Mesendoderm (in vitro differentiated cells): ENCODE results near the gene DUSP15.
"Not testable (repeated sequence)": the region's sequence is repeated elsewhere in the genome, so short reads cannot be mapped to it uniquely, and the experiment has no call there.

Experiments
- DNase-seq: peaks from one replicate; pipeline ENCODE4 v3.0.0; 2013
- H2AK5ac ChIP-seq: 2 replicates; pipeline ENCODE4 v1.6.1; 2013; ENCODE audit warnings: low read length, inconsistent platforms
- H2BK120ac ChIP-seq: 2 replicates; pipeline ENCODE4 v1.6.1; 2013; ENCODE audit warnings: low read depth, mild to moderate bottlenecking, low read length, moderate library complexity, mixed read lengths
- H2BK15ac ChIP-seq: replicated peaks from 2 replicates; pipeline ENCODE4 v1.6.1; 2013; ENCODE audit warnings: low read depth, mild to moderate bottlenecking, moderate library complexity
- H2BK5ac ChIP-seq: 2 replicates; pipeline ENCODE4 v1.6.1; 2013; ENCODE audit warnings: low read length, inconsistent platforms
- H3K18ac ChIP-seq: 2 replicates; pipeline ENCODE4 v1.6.1; 2013; ENCODE audit warnings: mild to moderate bottlenecking, low read length, mixed read lengths
- H3K23ac ChIP-seq: one replicate; pipeline ENCODE4 v1.6.1; 2013; ENCODE audit warnings: low read length
- H3K27ac ChIP-seq: 2 replicates; pipeline ENCODE4 v1.5.1; 2013; ENCODE audit warnings: low read depth, mild to moderate bottlenecking, inconsistent platforms, low read length, moderate library complexity
- H3K27me3 ChIP-seq: 2 replicates; pipeline ENCODE4 v1.6.1; 2013; ENCODE audit warnings: low read length, control low read depth, mild to moderate bottlenecking, inconsistent platforms; ENCODE audit not compliant: insufficient read depth, poor library complexity
- H3K36me3 ChIP-seq: 2 replicates; pipeline ENCODE4 v1.6.1; 2013; ENCODE audit warnings: low read length, inconsistent platforms; ENCODE audit not compliant: control insufficient read depth, insufficient read depth
- H3K4ac ChIP-seq: one replicate; pipeline ENCODE4 v1.6.1; 2013; ENCODE audit warnings: low read depth, mild to moderate bottlenecking, low read length, moderate library complexity
- H3K4me1 ChIP-seq: 2 replicates; pipeline ENCODE4 v1.6.1; 2013; ENCODE audit warnings: low read depth, low read length, inconsistent platforms; ENCODE audit not compliant: control insufficient read depth
- H3K4me2 ChIP-seq: 2 replicates; pipeline ENCODE4 v1.6.1; 2013; ENCODE audit warnings: low read length
- H3K4me3 ChIP-seq: 2 replicates; pipeline ENCODE4 v1.5.1; 2013; ENCODE audit warnings: mild to moderate bottlenecking, low read length
- H3K56ac ChIP-seq: one replicate; pipeline ENCODE4 v1.6.1; 2013; ENCODE audit warnings: low read length
- H3K79me1 ChIP-seq: 2 replicates; pipeline ENCODE4 v1.6.1; 2013; ENCODE audit warnings: low read length, inconsistent platforms
- H3K79me2 ChIP-seq: 2 replicates; pipeline ENCODE4 v1.6.1; 2013; ENCODE audit warnings: mild to moderate bottlenecking, low read length; ENCODE audit not compliant: control insufficient read depth, insufficient read depth
- H3K9ac ChIP-seq: 2 replicates; pipeline ENCODE4 v1.6.1; 2013; ENCODE audit warnings: low read length, inconsistent platforms
- H4K5ac ChIP-seq: one replicate; pipeline ENCODE4 v1.6.1; 2013; ENCODE audit warnings: low read length
- H4K8ac ChIP-seq: one replicate; pipeline ENCODE4 v1.6.1; 2013; ENCODE audit warnings: low read depth, mild to moderate bottlenecking, control low read depth, low read length, moderate library complexity
- WGBS: extraction: QIAGEN DNeasy Blood & Tissue Kit; methylation state at CpG from one replicate; pipeline ENCODE4 v1.1.7; 2013; ENCODE audit warnings: low lambda C conversion rate, missing lambda C conversion rate; ENCODE audit not compliant: insufficient coverage; ENCODE audit errors: extremely low coverage; 5-methylcytosine and 5-hydroxymethylcytosine counted together

The DUSP15 gene

GRCh38 chr20:31828016-31828415, 42.3 kb downstream of the DUSP15 start:
- H2AK5ac ChIP-seq, H3K36me3 ChIP-seq, H3K23ac ChIP-seq, H2BK15ac ChIP-seq, H3K4me1 ChIP-seq, H4K5ac ChIP-seq, DNase-seq, H3K79me1 ChIP-seq, H2BK5ac ChIP-seq, H3K4me3 ChIP-seq, H4K8ac ChIP-seq, H3K27me3 ChIP-seq, H3K9ac ChIP-seq, H2BK120ac ChIP-seq, H3K79me2 ChIP-seq, H3K27ac ChIP-seq, H3K18ac ChIP-seq, H3K4me2 ChIP-seq, H3K4ac ChIP-seq, H3K56ac ChIP-seq: not testable (repeated sequence)
- WGBS, result no CpG with 5 or more reads among the region's 11 CpGs

- Histone ChIP-seq H3K56ac (no peak overlapping the region), H3K9ac (no peak overlapping the region), H3K4me3 (no peak overlapping the region), H3K23ac (no peak overlapping the region), H2BK120ac (no peak overlapping the region), H3K18ac (no peak overlapping the region), H3K79me2 (no peaks in the 10 kb centered on the region), H3K27ac (no peak overlapping the region), H3K4ac (no peak overlapping the region), H3K4me1 (no peaks in the 10 kb centered on the region), H3K27me3 (no peaks in the 10 kb centered on the region), H3K79me1 (no peaks in the 10 kb centered on the region), H2AK5ac (no peak overlapping the region), H4K5ac (no peak overlapping the region), H4K8ac (no peak overlapping the region), H2BK15ac (no peak overlapping the region), H2BK5ac (no peak overlapping the region), H3K4me2 (no peak overlapping the region), H3K36me3 (no peaks in the 10 kb centered on the region)
- no peak for DNase-seq
- WGBS, result no CpG with 5 or more reads among the region's 2 CpGs
Measured at GRCh38 chr20:31827059-31827458, 43.3 kb downstream of the DUSP15 start.

GRCh38 chr20:31826074-31826473, 44.3 kb downstream of the DUSP15 start:
- Histone ChIP-seq H4K8ac (no peak overlapping the region), H3K79me1 (no peaks in the 10 kb centered on the region), H3K27ac (no peak overlapping the region), H3K27me3 (no peaks in the 10 kb centered on the region), H3K23ac (no peak overlapping the region), H3K36me3 (no peaks in the 10 kb centered on the region), H2BK120ac (no peak overlapping the region), H3K79me2 (no peaks in the 10 kb centered on the region), H3K9ac (no peak overlapping the region), H3K4me2 (no peak overlapping the region), H3K56ac (no peak overlapping the region), H3K18ac (no peak overlapping the region), H3K4ac (no peak overlapping the region), H2AK5ac (no peak overlapping the region), H3K4me1 (no peaks in the 10 kb centered on the region), H2BK5ac (no peak overlapping the region), H3K4me3 (no peak overlapping the region), H4K5ac (no peak overlapping the region), H2BK15ac (no peak overlapping the region)
- no CpG with 5 or more reads among the region's 5 CpGs for WGBS
- no peak for DNase-seq

- Histone ChIP-seq H4K5ac (no peak overlapping the region), H4K8ac (no peak overlapping the region), H3K4me1 (no peaks in the 10 kb centered on the region), H2BK15ac (no peak overlapping the region), H3K23ac (no peak overlapping the region), H3K4ac (no peak overlapping the region), H3K4me2 (no peak overlapping the region), H3K79me1 (no peaks in the 10 kb centered on the region), H3K9ac (no peak overlapping the region), H2BK120ac (no peak overlapping the region), H3K27me3 (no peaks in the 10 kb centered on the region), H3K4me3 (no peak overlapping the region), H3K36me3 (no peaks in the 10 kb centered on the region), H3K56ac (no peak overlapping the region), H3K27ac (no peak overlapping the region), H3K79me2 (no peaks in the 10 kb centered on the region), H2AK5ac (no peak overlapping the region), H2BK5ac (no peak overlapping the region), H3K18ac (no peak overlapping the region)
- WGBS, result no CpG with 5 or more reads among the region's 14 CpGs
- no peak for DNase-seq
Measured at GRCh38 chr20:31824554-31825313, 45.6 kb downstream of the DUSP15 start.

- Histone ChIP-seq H2BK15ac (no peak overlapping the region), H3K27ac (no peak overlapping the region), H3K4me3 (no peak overlapping the region), H3K79me2 (no peaks in the 10 kb centered on the region), H3K79me1 (no peaks in the 10 kb centered on the region), H3K23ac (no peak overlapping the region), H3K4ac (no peak overlapping the region), H4K8ac (no peak overlapping the region), H3K18ac (no peak overlapping the region), H3K27me3 (no peaks in the 10 kb centered on the region), H3K9ac (no peak overlapping the region), H3K36me3 (no peaks in the 10 kb centered on the region), H2AK5ac (no peak overlapping the region), H3K4me1 (no peaks in the 10 kb centered on the region), H2BK5ac (no peak overlapping the region), H4K5ac (no peak overlapping the region), H3K4me2 (no peak overlapping the region), H3K56ac (no peak overlapping the region), H2BK120ac (no peak overlapping the region)
- DNase-seq, result no peak
- no CpG with 5 or more reads among the region's 4 CpGs for WGBS
Measured at GRCh38 chr20:31824125-31824485, 46.2 kb downstream of the DUSP15 start.
